ENCODE measurements around the gene RNF152.

Gene RNF152

DNA sequence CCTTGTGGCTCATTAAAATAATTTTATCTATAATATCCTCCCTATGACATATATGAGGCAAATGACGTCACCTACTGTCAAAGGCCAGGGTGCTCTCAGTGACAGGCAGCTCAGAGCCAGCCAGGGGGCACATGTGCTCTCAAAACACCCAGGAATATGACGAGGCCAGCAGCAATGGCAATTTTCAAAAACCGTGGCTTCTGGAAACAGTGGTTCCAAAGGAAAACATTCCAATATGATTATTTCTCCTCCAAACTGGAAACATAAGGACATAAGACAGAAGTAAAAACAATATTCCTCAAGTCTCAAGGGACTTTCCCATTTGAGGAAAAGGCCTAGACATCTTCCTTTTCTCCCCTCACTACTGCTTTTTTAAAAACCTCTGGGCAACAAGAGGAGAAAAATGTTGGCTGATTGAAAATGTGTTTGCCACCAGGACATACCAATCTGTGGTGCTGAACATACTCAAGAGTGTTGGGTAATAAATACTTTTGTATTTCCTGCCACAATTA is 40.8 kb downstream of the RNF152 start:
- Mint-ChIP-seq H3K27ac (no peak overlapping the region), H3K9me3 (no peaks in the 10 kb centered on the region), H3K36me3 (ENCODE audit: low read depth) (no peaks in the 10 kb centered on the region), H3K4me3 (no peak overlapping the region), H3K27me3 (peaks cover 3% of the 10 kb centered on the region), H3K4me1 (no peaks in the 10 kb centered on the region)
- ATAC-seq (no peak), DNase-seq (no peak)

DNA sequence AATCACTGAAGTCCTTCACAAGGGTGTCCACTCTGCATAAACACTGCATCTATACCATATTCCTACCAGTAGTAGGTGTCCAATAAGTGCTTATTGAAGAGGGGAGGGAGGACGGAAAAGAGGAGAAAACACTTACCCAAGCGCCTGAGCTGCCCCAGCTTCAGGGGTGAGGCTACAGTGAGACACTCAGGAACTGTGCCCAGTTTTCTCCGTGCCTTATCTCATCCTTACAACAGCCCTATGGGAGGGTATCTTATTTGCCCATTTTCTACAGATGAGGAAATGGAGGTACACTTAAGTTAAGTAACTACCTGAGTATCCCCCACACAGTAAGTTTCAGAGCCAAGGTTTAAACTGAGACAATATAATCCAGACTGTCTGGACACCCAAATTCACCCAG is 41.5 kb downstream of the RNF152 start:
- Mint-ChIP-seq H3K27me3 (peaks cover 3% of the 10 kb centered on the region), H3K4me1 (no peaks in the 10 kb centered on the region), H3K36me3 (ENCODE audit: low read depth) (no peaks in the 10 kb centered on the region), H3K4me3 (no peak overlapping the region), H3K27ac (no peak overlapping the region), H3K9me3 (no peaks in the 10 kb centered on the region)
- no peak for ATAC-seq
- no peak for DNase-seq

DNA sequence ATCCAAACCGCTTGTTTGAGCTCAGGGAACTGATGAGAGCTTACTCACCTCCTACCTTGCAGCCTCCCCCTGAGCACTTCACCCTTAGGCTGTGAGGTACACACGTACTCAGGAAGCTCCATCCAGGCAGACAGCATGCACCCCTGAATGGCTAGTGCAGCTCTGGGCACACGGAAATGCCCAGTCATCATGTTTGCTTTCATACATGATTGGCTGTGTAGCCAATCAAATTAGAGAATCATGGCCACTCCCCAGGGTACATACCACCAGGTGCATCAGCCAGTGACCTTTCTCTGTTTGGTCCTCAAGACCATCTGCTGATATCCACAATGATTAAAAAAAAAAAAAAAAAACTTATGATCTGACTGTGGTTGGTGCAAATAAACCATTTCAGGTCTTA is 42.1 kb downstream of the RNF152 start:
- H3K4me1 Mint-ChIP-seq, result no peaks in the 10 kb centered on the region
- DNase-seq, result no peak
- H3K4me3 Mint-ChIP-seq, result no peak overlapping the region
- H3K27me3 Mint-ChIP-seq, result peaks cover 3% of the 10 kb centered on the region
- no peaks in the 10 kb centered on the region for H3K36me3 Mint-ChIP-seq (ENCODE audit: low read depth)
- no peak overlapping the region for H3K27ac Mint-ChIP-seq
- no peak for ATAC-seq
- no peaks in the 10 kb centered on the region for H3K9me3 Mint-ChIP-seq

DNA sequence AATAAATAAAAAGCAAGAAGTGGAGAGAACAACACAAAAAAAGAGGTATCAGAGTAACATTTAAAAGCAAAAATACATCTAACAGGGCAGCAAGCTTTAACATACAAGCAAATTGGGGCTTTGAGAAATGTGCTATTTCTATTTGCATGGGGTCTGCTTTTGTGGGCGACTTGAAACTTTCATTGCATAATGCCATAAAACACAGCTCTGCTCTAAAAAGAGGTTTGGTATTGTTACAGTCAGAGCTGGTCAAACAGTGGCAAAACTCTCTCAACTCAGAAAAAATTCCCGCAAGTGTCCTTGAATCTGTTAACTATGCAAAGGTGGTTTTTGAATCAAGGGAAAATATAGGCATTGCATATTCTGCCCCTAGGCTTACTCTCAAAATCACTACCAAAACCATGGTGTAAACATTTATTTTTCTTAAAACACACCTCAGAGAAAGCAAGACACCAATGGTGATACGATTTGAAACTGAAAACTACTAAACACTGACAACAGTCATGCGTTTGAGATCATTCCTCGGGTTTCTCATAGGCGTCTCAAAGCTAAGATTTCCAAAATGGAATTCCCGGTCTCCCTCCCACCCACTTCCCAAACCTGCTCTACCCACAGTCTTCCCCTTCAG is 45.5 kb downstream of the RNF152 start:
- Mint-ChIP-seq H3K27me3 (no peaks in the 10 kb centered on the region), H3K27ac (no peak overlapping the region), H3K4me3 (no peak overlapping the region), H3K9me3 (no peaks in the 10 kb centered on the region), H3K36me3 (ENCODE audit: low read depth) (no peaks in the 10 kb centered on the region), H3K4me1 (no peaks in the 10 kb centered on the region)
- ATAC-seq, result no peak
- DNase-seq, result no peak

DNA sequence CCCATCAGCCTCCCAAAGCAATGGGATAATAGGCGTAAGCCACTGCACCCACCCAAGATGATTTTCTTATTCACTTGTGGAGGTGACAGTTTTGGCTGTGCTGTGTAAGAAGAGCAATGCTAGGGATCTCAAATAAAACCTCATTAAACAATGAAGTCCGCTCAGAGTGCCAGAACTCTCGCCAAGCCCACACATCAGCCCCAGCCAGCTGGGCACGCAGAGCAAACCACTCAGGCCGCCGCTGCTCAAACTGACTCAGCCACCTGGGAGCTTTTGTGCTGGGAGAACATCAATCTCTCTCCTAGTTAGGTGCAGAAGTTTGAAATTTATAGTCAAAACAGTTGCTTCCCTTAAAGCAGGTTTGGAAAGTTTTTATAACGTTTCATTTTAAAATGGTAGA is 47.6 kb downstream of the RNF152 start:
- Mint-ChIP-seq H3K9me3 (no peaks in the 10 kb centered on the region), H3K4me3 (no peak overlapping the region), H3K36me3 (ENCODE audit: low read depth) (no peaks in the 10 kb centered on the region), H3K4me1 (no peaks in the 10 kb centered on the region), H3K27me3 (no peaks in the 10 kb centered on the region), H3K27ac (no peak overlapping the region)
- ATAC-seq (no peak), DNase-seq (no peak)

DNA sequence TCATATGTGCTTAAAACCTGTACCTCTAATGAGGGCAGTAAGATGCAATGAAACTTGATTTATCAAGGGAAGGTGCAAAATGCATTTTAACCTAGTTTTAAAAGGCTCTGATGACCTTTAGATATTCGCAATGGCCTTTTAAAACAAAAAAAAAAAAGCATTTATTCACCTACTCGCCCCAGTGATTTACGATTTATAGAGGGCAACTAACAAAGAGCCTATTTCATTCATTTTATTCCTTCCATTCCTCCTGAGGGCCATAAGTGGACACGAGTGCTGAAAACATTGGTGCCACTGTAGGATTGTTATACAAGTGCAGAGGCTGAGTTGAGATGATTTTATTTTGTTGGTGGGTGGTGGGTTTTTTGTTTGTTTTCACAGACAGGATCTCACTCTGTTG is 48.1 kb downstream of the RNF152 start:
- Mint-ChIP-seq H3K36me3 (ENCODE audit: low read depth) (no peaks in the 10 kb centered on the region), H3K4me3 (no peak overlapping the region), H3K27ac (no peak overlapping the region), H3K9me3 (no peaks in the 10 kb centered on the region), H3K27me3 (no peaks in the 10 kb centered on the region), H3K4me1 (no peaks in the 10 kb centered on the region)
- ATAC-seq (no peak), DNase-seq (no peak)

DNA sequence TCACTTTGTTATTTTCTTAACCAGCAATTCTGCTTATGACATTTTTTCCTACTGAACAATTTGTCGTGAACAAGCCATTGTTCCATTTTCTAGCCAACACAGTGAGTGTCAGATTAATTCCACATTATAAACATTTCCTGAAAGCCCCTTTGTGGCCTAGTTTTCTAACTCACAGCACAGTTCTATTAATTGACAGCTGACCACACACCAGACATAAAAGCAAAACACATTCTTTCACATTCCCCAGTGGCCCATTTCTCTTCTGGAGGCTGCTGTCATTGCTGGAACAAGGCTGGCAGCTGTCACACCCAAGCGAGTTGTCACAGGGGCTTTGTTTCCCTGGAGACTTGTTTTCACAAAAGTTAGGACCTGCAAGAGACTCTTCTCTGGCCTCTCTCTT is 50.7 kb downstream of the RNF152 start:
- ATAC-seq (no peak), DNase-seq (no peak)
- H3K27ac Mint-ChIP-seq, result no peak overlapping the region
- H3K36me3 Mint-ChIP-seq (ENCODE audit: low read depth), result no peaks in the 10 kb centered on the region
- no peaks in the 10 kb centered on the region for H3K27me3 Mint-ChIP-seq
- H3K4me1 Mint-ChIP-seq, result no peaks in the 10 kb centered on the region
- H3K9me3 Mint-ChIP-seq, result no peaks in the 10 kb centered on the region
- no peak overlapping the region for H3K4me3 Mint-ChIP-seq

DNA sequence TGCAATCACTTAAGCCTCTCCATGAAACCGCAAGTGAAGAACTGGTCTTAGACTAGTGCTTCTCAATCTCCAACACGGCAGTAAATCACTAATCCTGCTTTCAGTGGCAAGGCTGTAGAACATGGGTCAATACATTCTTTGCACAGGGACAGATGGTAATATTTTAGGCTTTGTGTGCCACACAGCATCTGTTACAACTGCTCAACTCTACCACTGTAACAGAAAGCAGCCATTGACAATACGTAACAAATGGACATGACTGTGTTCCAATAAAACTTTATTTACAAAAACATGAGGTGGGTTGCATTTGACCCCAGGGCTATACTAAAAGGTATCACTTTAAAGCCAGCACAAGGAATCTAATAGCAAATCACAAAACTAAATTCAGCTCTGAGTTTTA is 51.1 kb downstream of the RNF152 start:
- no peak for DNase-seq
- Mint-ChIP-seq H3K27me3 (no peaks in the 10 kb centered on the region), H3K36me3 (ENCODE audit: low read depth) (no peaks in the 10 kb centered on the region), H3K9me3 (no peaks in the 10 kb centered on the region), H3K27ac (no peak overlapping the region), H3K4me1 (no peaks in the 10 kb centered on the region), H3K4me3 (no peak overlapping the region)
- ATAC-seq, result no peak

DNA sequence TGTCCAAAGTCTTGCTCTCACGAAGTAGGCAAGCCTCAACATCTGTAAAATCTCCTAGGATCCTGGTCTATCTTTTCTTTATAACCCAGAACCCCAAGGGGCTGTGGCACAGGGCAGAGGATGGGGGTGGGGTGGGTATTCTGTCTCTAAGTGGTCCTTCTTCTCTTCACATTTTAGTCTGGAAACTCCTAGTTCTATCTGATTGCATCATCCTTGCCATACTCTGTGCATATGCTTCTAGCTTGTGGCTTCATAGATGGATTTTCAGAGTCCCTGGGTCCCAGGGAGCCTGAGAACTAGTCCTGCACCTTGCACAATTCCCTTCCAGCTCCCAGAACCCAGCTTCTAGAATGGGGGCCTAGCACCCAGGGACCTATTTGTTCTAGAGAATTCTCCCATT is 52.5 kb downstream of the RNF152 start:
- DNase-seq, result no peak
- no peak for ATAC-seq
- Mint-ChIP-seq H3K4me1 (no peaks in the 10 kb centered on the region), H3K36me3 (ENCODE audit: low read depth) (no peaks in the 10 kb centered on the region), H3K27me3 (no peaks in the 10 kb centered on the region), H3K9me3 (no peaks in the 10 kb centered on the region), H3K27ac (no peak overlapping the region), H3K4me3 (no peak overlapping the region)

DNA sequence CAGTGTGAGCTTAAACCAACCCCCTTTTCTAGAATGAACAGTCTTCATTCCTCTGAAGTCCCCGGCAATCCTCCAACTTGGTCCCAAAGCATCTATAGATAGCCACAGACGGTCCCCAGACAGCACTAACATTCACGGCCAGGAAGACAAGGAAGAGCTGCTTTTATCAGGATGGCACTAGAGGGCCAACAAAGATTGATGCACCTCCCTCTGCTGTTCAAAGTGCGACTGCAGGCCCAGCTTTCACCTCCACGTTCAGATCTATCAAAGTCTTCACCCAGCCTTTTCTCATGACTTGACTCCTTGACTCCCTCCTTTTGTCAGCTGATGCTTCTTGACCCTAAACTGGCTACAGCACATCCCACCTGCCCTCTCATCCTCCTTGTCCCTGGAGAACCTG is 54.3 kb downstream of the RNF152 start:
- peaks cover 9% of the 10 kb centered on the region for H3K4me1 Mint-ChIP-seq
- DNase-seq (no peak), ATAC-seq (no peak)
- peaks cover 3% of the 10 kb centered on the region for H3K27me3 Mint-ChIP-seq
- no peaks in the 10 kb centered on the region for H3K36me3 Mint-ChIP-seq (ENCODE audit: low read depth)
- H3K27ac Mint-ChIP-seq, result no peak overlapping the region
- H3K9me3 Mint-ChIP-seq, result no peaks in the 10 kb centered on the region
- H3K4me3 Mint-ChIP-seq, result no peak overlapping the region

DNA sequence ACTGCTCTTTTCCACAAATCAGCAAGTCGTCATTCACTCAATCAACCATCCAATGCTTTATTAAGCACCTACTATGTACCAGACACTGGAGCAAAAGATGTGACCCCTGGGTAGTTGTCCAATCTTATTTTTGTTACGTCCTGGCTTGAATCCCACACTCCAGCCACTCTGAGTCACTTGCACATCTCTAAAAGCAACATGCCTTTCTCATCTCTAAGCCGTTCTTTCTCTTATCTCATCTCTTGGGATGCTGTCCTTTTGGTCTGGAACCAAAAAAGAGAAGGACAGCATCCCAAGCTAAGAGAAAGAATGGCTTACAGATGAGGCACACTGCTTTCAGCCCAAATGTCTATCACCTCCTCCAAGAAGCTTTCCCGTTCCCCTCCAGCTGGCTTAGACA is 58.8 kb downstream of the RNF152 start:
- H3K27me3 Mint-ChIP-seq, result peaks cover 7% of the 10 kb centered on the region
- no peaks in the 10 kb centered on the region for H3K9me3 Mint-ChIP-seq
- H3K4me1 Mint-ChIP-seq, result peaks cover 20% of the 10 kb centered on the region
- H3K27ac Mint-ChIP-seq, result no peak overlapping the region
- no peaks in the 10 kb centered on the region for H3K36me3 Mint-ChIP-seq (ENCODE audit: low read depth)
- ATAC-seq, result no peak
- H3K4me3 Mint-ChIP-seq, result no peak overlapping the region
- no peak for DNase-seq

DNA sequence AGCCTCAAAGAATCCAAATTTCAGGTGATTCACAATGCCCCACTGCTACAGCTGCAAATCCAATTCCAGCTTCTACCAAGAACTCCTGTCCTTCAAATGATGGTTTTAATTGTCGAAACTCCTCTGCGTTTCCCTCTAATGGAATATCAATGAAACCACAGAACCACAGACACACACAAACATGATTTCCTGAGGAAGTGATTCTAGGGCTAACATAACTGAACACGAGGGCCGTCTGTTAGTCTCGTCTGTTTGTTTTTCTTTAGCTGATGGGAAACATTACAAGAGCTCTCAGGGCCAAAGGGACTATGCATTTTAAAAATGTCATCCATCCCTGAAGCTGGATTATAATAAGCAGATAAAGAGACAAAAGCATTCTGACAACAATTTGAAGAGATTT is 59.4 kb downstream of the RNF152 start:
- no peak overlapping the region for H3K27ac Mint-ChIP-seq
- DNase-seq, result no peak
- H3K9me3 Mint-ChIP-seq, result no peaks in the 10 kb centered on the region
- no peak for ATAC-seq
- peaks cover 20% of the 10 kb centered on the region for H3K4me1 Mint-ChIP-seq
- H3K27me3 Mint-ChIP-seq, result peaks cover 7% of the 10 kb centered on the region
- no peaks in the 10 kb centered on the region for H3K36me3 Mint-ChIP-seq (ENCODE audit: low read depth)
- H3K4me3 Mint-ChIP-seq, result no peak overlapping the region

DNA sequence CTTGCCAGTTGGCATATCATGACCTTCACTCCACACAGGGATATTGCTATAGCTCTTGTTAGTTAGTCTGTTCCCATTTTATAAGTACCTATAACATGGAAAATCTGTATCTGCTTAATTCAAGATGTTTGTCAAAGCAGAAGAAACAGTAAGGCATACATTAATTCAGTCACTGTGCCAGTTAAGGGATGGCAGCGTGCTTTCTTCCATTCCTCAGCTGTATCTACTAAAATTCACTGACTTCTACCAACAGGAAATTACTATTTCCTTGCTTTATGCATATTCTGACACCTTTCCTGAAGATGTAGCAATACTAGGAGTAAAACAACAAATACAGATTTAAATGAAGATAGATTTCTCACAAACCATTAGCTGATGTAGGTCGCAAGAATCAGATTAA is 59.9 kb downstream of the RNF152 start:
- DNase-seq (no peak), ATAC-seq (no peak)
- H3K27me3 Mint-ChIP-seq, result peaks cover 7% of the 10 kb centered on the region
- H3K4me3 Mint-ChIP-seq, result no peak overlapping the region
- H3K4me1 Mint-ChIP-seq, result peaks cover 20% of the 10 kb centered on the region
- H3K9me3 Mint-ChIP-seq, result no peaks in the 10 kb centered on the region
- H3K27ac Mint-ChIP-seq, result no peak overlapping the region
- H3K36me3 Mint-ChIP-seq (ENCODE audit: low read depth), result no peaks in the 10 kb centered on the region

DNA sequence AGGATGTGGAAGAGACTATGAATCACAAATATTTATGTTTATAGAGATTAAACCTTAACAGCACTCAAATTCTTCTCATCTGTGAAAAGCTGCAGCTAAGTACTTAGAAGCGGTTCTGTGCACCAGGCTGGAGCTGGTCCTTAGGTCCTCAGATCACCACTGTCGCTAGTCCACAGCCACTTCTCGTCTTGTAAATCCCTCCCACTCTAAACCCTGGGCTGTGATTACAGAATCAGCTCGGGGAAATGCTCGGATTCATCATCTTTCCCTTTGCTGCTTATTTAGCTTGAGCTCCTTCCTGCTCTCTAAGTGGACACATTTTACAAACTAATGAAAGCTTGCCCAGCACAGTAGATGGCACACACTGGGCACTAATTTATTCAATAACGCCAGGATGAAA is 61.7 kb downstream of the RNF152 start:
- DNase-seq, result no peak

DNA sequence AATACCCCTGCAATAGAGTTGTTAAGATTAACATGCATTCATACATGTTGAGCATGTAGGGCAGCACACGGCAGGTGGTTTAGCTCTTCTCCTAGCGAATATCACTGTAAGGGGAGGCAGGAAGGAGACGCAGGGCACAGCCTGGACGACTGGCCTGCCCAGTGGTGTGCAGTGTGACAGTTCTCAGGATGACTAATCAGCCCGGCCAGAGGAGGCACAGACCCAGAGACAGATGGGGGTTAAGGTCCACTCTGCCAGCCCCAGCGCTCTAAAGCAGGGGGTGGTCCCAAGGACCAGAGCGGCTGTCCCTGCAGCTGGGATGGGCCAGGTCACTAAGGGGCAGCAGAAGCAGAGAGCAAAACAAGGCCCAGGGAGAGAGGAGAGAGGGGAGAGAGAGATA is 63.7 kb downstream of the RNF152 start:
- Mint-ChIP-seq H3K9me3 (no peaks in the 10 kb centered on the region), H3K4me3 (no peak overlapping the region)
- no peak for ATAC-seq

More for the DNA sequence above, 61.7 kb downstream of the RNF152 start:
- peaks cover 7% of the 10 kb centered on the region for H3K27me3 Mint-ChIP-seq
- H3K9me3 Mint-ChIP-seq, result no peaks in the 10 kb centered on the region
- H3K4me3 Mint-ChIP-seq, result no peak overlapping the region
- H3K4me1 Mint-ChIP-seq, result peaks cover 20% of the 10 kb centered on the region
- ATAC-seq, result no peak
- H3K27ac Mint-ChIP-seq, result no peak overlapping the region
- no peaks in the 10 kb centered on the region for H3K36me3 Mint-ChIP-seq (ENCODE audit: low read depth)

DNA sequence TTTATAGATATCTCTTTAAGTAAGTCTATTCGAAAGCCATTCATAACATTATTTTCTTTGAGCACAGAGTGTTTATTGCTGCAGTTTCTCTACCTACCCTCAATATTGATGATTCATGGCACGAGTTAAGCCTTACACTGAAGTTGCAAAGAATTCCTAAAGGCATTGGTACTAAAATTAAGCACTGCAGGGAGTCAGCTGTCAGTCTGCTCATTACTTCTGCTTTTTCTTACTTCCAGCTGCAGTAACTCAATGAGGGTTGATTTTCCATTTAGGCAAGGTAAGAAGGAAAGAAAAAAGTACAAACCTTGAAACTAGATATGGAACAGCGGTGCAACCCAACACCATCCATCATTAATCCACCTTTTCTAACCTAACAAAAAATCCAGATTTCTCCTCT is 65.2 kb downstream of the RNF152 start:
- Mint-ChIP-seq H3K36me3 (ENCODE audit: low read depth) (no peaks in the 10 kb centered on the region), H3K27me3 (peaks cover 4% of the 10 kb centered on the region), H3K9me3 (no peaks in the 10 kb centered on the region), H3K27ac (no peak overlapping the region), H3K4me3 (no peak overlapping the region), H3K4me1 (peaks cover 1% of the 10 kb centered on the region)
- DNase-seq, result no peak
- ATAC-seq, result no peak

More for the DNA sequence above, 63.7 kb downstream of the RNF152 start:
- Mint-ChIP-seq H3K27me3 (peaks cover 4% of the 10 kb centered on the region), H3K27ac (no peak overlapping the region), H3K36me3 (ENCODE audit: low read depth) (no peaks in the 10 kb centered on the region), H3K4me1 (peaks cover 16% of the 10 kb centered on the region)
- DNase-seq, result no peak

Data from activated naive CD8-positive, alpha-beta T cell treated with anti-CD3 and anti-CD28 coated beads, Interleukin-2, amount 50 U/mL, for 24 hours (primary cell).